ENCODE results near the gene SLC35G6.
"Not testable (repeated sequence)": the region's sequence is repeated elsewhere in the genome, so short reads cannot be mapped to it uniquely, and the experiment has no call there.

Gene SLC35G6

DNA sequence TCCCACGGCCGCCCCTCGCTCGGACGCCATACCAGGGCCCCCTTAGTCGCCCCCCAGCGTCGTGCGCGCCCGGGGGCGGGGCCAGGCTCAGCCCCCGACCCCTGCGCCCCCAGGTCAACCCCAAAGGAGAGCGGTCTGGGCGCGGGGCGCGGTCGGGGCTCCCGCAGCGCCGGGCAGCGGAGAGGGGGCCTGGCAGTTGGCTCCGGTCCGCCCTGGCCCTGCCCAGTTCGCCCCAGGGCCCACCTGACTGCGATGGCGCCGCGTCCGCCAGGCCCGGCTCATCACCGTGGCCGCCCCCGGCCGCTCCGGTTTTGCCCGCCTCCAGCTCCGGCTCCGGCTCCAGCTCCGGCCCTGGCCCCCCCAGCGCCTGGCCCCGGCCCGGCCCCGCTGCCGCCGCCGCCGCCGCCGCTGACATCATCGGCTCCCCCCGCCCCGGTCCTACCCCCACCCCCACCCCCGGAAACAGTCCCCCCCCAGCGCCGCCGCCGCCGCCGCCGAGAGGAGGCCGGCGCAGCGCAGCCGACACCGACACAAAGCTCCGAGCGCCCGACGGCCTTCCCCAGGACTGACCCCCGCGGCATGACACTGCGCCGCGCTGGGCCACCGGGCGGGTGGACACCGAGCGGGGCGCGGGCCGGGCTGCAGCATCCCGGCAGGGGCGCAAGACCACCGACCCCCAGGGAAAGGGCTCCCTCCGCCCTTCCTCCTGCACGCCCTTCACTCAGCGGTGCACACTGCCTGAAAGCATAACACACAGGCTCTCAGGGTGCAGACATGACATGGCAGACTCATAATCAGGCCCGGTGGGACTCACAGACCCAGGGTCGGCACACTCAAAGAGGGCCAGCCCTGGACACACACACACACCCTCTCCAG is 1.8 kb upstream of the SLC35G6 start, which contains the start of gene ZBTB4:
ZBTB4 (minus strand) TSS at position 419 of the 876 bp plus-strand sequence. CDS start 12,830 bp downstream, outside the sequence.
- DNase-seq, result peak; percentile 55

- DNase-seq, result no peak
Observed at GRCh38 chr17:7480089-7480384, 1.2 kb upstream of the SLC35G6 start.

- DNase-seq, result not testable (repeated sequence)
Observed at GRCh38 chr17:7481842-7482741, 846 bp downstream of the SLC35G6 start.

- DNase-seq, result not testable (repeated sequence)
Observed at GRCh38 chr17:7482742-7483088, 1.5 kb downstream of the SLC35G6 start.

DNA sequence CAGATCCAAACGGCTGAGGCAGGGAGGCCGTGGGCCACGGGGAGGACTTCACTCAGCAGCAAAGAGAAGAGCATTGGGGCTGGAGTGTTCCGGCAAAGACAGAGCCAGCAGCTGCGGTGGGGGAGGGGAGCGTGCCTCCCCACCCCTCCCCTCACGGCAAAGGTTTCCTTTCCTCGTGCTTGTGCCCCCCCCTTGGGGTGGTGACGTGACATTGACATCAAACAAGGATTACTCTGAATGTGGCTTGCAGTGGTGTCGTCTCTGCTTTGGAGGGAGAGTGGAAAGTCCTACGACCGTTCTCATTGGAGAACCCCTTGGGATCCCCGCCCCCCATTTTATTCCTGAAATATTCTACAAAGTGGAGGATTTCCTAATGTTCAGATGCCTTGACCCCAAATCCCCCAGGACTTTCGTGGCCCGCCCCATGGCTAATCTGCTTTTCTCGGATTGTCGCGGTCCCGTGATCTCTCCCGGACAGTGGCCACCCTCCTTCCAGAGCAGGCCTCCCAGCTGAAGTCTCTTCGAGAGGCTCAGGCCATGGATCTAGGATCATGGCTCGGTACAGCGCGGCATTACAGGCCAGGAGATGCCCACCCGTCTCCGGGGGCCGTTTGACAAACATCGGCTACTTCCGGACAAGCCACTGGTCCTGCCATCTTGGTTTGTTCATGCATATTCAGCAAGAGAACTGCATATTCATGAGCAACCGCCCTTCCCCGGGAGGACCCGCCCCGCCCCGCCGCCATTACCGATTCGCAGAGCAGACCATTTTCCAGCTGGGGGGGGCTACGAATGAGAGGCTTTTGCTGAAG is 2.2 kb downstream of the SLC35G6 start:
- DNase-seq, result peak; percentile 91

GRCh38 chr17:7484067-7484918 is 3.0 kb downstream of the SLC35G6 start, which contains the start of gene POLR2A:
POLR2A (plus strand) TSS chr17:7484366.
- DNase-seq, result peak; percentile 98

- no peak for DNase-seq
Observed at GRCh38 chr17:7484919-7485377, 3.7 kb downstream of the SLC35G6 start.

GRCh38 chr17:7486181-7486580 is 4.9 kb downstream of the SLC35G6 start:
- DNase-seq, result no peak

DNA sequence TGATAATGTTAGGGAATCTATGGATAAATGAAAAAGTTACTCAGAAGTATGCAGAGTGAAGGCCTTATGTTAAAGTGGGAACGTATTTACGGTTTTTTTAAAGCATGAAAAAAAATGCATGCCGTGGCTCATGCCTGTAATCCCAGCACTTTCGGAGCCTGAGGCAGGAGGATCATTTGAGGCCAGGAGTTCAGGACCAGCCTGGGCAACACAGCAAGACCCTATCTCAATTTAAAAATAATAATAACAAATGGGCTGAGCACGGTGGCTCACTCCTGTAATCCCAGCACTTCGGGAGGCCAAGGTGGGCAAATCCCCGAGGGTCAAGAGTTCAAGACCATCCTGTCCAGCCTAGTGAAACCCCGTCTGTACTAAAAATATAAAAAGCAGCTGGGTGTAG is 8.9 kb downstream of the SLC35G6 start:
- DNase-seq, result no peak

- no peak for DNase-seq
Observed at GRCh38 chr17:7491583-7491982, 10.3 kb downstream of the SLC35G6 start.

DNA sequence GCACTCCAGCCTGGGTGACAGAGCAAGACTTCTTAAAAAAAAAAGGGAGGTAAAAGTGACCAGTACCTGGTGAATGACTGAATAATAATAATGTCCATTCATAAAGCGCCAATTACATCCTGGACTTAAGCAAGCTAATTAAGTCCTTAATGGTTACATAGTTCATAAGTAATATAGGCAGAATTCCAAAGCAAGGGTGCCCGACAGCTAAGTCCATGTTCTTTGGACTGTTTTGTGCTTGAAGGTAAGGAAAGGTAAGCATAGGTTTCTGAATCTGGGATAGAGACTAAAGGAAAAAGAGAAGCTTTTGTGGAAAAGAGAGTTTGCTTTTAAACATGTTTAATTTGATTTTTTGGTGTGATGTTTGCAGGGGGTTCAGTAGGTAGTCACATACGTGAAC is 12.7 kb downstream of the SLC35G6 start:
- DNase-seq, result no peak

- no peak for DNase-seq
Observed at GRCh38 chr17:7495906-7496434, 14.7 kb downstream of the SLC35G6 start.

DNA sequence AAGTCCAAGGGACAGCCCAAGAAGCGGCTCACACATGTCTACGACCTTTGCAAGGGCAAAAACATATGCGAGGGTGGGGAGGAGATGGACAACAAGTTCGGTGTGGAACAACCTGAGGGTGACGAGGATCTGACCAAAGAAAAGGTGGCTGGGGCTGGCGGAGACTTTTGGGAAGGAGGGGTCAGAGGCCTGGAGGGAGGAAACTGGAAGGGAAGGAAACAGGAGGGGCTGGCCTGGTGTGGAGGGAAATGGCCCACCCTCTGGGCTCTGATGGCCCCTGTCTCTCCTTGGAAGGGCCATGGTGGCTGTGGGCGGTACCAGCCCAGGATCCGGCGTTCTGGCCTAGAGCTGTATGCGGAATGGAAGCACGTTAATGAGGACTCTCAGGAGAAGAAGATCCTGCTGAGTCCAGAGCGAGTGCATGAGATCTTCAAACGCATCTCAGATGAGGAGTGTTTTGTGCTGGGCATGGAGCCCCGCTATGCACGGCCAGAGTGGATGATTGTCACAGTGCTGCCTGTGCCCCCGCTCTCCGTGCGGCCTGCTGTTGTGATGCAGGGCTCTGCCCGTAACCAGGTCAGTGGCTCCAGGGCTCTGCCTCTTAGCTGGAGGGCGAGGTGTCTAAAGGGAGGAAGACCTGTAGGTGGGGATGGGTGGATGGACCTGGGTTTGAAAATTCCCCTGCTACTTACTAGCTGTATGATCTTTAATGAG is 15.4 kb downstream of the SLC35G6 start:
- DNase-seq, result no peak

- DNase-seq, result no peak
Observed at GRCh38 chr17:7497228-7497627, 16.0 kb downstream of the SLC35G6 start.

DNA sequence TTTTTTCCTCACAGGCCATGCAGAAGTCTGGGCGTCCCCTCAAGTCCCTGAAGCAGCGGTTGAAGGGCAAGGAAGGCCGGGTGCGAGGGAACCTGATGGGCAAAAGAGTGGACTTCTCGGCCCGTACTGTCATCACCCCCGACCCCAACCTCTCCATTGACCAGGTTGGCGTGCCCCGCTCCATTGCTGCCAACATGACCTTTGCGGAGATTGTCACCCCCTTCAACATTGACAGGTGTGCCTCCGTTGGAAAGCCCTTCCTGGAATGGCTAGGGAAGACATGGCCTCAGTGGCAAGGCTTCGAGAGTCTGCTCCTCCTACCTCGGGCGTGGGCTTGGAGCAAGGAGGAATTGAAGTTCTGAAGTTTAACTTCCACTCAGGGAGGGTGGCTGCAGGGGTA is 16.4 kb downstream of the SLC35G6 start:
- no peak for DNase-seq

GRCh38 chr17:7499161-7499560 is 17.9 kb downstream of the SLC35G6 start:
- no peak for DNase-seq

DNA sequence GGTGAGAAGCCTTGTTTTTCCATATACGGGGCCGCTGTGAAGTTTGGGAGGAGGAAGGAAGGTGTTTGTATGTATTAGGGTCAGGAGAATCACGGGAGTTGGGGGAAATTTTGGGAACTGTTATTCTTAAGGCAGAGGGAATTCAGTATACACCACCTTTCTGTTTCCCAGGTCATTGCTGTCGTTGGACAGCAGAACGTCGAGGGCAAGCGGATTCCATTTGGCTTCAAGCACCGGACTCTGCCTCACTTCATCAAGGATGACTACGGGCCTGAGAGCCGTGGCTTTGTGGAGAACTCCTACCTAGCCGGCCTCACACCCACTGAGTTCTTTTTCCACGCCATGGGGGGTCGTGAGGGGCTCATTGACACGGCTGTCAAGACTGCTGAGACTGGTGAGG is 20.5 kb downstream of the SLC35G6 start:
- DNase-seq, result no peak

- no peak for DNase-seq
Observed at GRCh38 chr17:7502171-7502847, 21.1 kb downstream of the SLC35G6 start.

DNA sequence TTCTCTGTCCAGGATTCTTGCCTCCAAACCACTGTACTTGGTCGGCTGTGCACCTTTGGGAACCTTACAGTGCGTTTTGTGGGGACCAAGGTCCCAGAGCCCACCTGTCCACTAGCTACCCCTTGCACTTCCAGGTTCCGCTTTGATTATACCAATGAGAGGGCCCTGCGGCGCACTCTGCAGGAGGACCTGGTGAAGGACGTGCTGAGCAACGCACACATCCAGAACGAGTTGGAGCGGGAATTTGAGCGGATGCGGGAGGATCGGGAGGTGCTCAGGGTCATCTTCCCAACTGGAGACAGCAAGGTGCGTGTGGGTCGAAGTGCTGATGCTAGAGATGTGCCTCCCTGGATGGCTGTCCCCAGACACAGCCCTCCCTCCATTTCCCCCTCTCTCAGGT is 21.7 kb downstream of the SLC35G6 start:
- DNase-seq, result no peak

DNA sequence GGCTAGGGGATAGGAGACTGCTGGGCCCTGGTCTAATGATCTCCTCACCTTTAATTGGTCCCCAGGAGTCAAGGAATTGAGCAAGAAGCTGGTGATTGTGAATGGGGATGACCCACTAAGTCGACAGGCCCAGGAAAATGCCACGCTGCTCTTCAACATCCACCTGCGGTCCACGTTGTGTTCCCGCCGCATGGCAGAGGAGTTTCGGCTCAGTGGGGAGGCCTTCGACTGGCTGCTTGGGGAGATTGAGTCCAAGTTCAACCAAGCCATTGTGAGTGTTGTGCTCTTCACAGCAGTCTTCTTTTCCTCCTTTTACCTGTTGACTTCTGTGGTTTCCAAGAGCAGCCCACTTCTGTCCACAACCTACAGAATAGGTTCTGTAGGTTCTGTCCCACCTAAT is 22.3 kb downstream of the SLC35G6 start:
- DNase-seq, result no peak
